Measurements from ENCODE around the gene AP3S2.
"Not testable (repeated sequence)": the region's sequence is repeated elsewhere in the genome, so short reads cannot be mapped to it uniquely, and the experiment has no call there.

AP3S2 gene

GRCh38 chr15:89863918-89864317 lies 29.9 kb downstream of the AP3S2 start:
- no peak for DNase-seq

- peak; percentile 19 for DNase-seq
Measured at GRCh38 chr15:89860891-89861290, 32.9 kb downstream of the AP3S2 start.

GRCh38 chr15:89860431-89860830 lies 33.4 kb downstream of the AP3S2 start:
- no peak for DNase-seq

GRCh38 chr15:89858661-89859458 lies 34.9 kb downstream of the AP3S2 start:
- no peak for DNase-seq

DNA sequence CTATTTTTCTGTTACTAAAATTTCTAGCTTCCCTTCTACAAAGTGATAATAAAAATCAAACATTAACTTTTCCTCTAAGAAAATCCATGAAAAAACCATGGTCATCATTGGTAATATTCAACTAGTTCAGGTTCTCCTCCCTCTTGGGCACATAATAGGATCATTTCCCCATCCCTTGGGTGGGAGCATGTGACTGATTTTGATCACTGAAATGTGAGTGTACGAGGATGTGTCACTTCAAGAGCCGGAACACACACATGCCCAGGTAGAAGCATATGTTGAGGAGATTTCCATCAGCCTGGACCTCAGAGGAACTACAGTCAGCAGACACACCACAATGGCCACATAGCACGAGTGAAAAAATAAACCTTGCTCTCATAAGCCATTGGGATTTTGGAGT lies 36.1 kb downstream of the AP3S2 start:
- DNase-seq = no peak

DNA sequence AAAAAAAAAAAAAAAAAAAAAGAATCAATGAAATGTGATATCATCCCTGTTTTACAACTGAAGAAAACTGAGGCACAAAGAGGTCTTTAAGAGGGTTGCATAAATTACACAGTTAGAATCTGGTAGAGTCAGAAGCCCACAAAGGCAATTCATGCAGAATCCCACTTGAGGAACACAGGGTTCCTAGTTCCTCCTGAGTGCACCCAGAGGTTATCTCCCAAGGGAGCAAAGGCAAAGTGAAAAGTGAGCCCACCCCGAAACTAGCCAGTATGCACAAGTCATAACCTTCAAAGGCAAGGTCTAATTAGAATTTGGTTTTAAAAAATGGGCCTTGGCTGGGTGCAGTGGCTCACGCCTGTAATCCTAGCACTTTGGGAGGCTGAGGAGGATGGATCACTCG lies 37.8 kb downstream of the AP3S2 start:
- no peak for DNase-seq

DNA sequence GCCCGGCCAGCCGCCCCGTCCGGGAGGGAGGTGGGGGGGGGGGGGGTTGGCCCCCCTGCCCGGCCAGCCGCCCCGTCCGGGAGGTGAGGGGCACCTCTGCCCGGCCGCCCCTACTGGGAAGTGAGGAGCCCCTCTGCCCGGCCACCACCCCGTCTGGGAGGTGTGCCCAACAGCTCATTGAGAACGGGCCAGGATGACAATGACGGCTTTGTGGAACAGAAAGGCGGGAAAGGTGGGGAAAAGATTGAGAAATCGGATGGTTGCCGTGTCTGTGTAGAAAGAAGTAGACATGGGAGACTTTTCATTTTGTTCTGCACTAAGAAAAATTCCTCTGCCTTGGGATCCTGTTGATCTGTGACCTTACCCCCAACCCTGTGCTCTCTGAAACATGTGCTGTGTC lies 38.9 kb downstream of the AP3S2 start:
- DNase-seq = not testable (repeated sequence)

DNA sequence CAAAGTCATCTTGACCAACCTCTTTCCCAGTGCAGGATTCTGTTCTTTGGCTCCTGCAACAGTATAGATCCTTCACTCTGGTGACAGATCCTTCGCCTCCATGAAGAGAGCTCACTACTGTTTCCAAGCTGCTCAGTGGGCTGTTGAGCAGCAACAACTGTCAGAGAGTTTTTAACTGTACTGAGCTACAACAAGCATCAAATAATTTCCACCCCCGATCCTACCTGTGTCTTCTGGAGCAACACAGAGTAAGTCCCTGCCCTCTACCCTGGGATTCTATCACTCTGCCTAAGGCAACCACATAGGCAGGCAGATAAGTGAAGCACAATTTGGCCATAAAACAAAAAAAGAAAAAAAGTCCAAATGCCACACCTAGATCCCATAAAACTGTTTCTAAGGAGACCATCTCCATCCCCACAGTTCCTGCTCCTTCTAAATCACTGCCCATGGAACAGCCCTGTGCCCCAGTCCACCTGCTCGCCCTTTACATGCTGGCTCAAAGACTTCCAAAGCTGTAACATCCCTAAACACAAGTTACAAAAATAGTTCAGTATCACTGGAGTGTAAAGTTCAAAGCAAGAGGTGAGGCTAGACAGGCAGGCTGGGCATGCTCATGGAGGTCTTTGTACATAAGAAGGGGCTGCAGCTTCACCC lies 41.3 kb downstream of the AP3S2 start:
- DNase-seq = no peak

DNA sequence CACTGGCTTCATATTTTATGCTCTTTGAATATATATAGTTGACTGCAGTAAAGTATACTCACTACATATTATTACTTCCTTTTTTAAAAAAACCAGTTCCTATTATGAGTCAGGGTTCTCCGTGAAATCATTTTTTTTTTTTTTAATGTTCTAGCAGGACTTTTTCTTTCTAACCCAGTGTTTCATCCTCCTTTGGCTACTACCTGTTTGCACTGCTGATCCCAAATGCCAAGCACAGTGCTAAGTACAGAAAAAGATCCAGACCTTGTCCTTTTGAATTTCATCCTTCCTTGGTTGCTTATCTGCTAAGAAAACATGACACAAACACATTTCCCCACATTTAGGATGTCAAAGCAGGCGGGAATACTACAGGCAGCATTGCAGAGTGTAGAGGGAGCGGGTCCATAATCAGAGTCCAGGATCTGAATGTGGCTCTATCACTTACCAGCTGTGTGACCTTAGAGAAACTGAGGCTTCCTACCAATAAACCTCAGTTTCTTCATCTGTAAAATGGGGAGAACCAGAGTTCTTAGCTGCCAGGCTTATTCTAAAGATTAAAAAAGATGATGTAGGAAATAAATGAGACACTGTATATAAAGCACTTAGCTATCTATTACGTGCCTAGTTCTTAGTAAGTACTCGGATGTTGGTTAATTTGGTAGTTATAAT lies 42.0 kb downstream of the AP3S2 start:
- no peak for DNase-seq

GRCh38 chr15:89848970-89849292 lies 44.9 kb downstream of the AP3S2 start:
- no peak for DNase-seq

DNA sequence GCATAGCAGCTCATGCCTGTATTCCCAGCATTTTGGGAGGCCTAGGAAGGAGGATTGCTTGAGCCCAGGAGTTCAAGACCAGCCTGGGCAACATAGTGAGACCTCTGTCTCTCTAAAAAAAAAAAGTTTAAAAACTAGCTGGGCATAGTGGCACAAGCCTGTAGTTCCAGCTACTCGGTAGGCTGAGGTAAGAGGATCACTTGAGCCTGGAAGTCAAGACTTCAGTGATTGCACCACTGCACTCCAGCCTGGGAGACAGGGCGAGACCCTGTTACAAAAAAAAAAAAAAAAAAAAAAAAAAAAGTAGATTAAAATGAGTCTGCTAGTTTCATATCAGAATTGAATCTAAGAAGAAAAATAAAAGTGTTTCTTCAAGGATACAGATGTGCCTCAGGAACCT lies 46.7 kb downstream of the AP3S2 start:
- DNase-seq = no peak

- no peak for DNase-seq
Measured at GRCh38 chr15:89845305-89845893, 48.4 kb downstream of the AP3S2 start.

DNA sequence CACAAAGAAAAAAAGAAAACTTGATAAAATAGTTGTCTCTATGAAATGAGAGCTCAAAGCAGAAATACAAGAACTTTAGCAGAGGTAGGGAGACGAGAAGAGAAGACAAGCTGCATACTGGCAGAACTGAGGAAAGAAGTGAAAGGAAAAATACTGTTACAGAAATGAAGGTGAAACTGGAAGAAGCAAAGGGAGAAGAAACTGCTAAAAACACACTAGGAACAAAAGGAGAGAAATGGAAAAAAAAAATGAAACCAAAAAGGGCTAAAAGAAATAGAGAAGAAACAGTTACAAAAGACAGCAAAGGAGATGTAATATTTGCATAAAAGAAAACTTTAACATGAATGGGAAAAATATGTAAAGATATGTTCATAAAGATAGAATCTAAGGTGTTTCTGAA lies 51.8 kb downstream of the AP3S2 start:
- DNase-seq = no peak

- no peak for DNase-seq
Measured at GRCh38 chr15:89841306-89841705, 52.5 kb downstream of the AP3S2 start.

DNA sequence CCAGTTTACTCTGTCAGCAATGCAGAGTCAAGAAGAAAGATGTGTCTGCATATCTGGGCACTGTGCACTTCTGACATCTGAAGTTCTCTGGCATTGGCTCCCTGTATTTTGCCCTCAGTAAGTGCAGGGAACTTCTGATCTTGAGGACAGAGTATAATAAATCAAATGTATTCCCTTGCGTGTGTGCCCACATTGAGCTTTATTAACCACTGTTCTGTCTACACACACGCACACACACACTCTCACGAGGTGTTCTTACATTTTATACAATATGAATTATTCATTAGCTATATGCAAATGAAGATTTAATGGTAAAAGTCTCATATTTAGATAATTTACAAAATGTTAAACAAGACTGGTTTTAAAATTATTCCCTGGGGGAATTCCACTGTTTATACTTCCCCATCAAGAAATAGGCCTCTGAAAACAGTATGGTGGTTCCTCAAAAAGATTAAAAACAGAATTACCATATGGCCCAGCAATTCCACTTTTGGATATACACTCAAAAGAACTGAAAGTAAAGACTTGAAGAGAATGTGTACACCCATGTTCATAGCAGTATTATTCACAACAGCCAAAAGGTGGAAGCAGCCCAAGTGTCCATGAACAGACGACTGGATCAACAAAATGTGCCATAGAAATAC lies 54.5 kb downstream of the AP3S2 start:
- no peak for DNase-seq

DNA sequence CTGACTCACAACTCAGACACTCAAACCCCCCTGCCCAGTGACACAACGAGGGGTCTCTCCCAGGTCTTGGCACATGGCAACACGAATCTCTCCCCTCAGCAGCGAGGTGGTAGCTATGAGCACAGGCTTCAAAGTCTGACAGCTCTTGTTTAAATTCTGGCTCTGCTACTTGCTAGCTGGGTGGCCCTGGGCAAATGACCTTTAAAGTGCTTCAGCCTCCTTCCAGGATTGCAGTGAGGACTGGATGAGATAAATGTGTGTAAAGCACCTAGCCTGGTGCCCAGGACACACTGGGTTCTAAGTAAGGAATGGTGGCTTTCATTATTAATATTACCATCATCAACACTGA lies 56.0 kb downstream of the AP3S2 start:
- no peak for DNase-seq

- no peak for DNase-seq
Measured at GRCh38 chr15:89837134-89837829, 56.5 kb downstream of the AP3S2 start.

DNA sequence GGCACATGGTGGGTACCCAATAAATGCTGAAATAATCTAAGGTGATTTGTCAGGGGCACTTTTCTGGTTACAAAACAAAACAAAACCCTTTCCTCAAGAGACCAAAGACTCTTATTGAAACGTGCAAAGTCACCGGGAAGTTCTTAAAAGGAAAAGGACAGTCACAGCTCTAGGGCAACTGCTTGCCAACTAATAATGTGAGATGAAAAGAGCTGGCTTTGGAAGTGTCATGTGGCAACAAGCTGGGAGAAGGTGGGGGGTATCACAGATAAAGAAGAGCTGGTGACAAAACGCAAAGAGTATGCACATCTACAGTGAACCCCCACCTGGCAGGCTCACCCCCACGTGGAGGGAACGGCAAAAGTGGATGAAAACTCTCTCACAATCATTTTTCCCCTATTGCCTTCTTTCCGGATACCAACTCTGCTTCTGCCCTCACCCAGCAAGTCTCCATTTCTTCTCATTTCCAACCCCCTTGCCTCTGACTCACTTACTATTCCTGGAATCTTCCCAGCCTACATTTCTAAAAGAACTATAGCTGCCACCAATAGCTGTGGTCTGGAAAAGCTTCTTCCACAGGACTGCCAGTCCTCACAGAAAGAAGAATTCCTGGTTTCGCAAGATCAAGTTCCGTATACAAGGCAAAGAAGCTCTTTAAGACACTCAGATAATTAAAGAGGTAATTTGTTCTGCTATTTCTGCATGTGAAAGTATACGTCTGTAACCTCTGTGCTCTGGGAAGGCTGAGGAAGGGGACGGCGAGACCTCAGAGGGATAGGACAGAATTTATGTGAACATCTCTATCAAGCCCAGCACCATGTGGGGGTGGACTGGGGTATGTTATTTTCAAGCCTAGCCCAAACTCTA lies 57.3 kb downstream of the AP3S2 start:
- DNase-seq = no peak

DNA sequence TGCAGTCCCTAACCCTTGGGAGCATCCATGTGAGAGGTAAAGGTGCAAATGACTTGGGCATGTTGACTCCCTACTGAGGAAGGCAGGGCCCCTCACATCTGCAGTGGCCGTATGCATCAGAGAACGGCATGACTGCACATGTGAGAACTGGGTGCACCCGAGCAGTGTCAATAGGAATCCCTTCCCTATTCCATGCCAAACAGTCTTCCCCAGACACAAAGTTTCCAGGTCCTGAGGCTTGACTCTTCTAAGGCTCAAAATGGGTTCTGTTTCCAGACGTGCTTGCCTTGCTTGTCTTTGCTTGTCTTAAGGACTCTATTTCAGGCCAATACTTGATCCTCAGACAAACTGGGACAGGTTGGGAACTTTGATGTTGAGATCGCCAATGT lies 58.6 kb downstream of the AP3S2 start:
- DNase-seq = no peak

DNA sequence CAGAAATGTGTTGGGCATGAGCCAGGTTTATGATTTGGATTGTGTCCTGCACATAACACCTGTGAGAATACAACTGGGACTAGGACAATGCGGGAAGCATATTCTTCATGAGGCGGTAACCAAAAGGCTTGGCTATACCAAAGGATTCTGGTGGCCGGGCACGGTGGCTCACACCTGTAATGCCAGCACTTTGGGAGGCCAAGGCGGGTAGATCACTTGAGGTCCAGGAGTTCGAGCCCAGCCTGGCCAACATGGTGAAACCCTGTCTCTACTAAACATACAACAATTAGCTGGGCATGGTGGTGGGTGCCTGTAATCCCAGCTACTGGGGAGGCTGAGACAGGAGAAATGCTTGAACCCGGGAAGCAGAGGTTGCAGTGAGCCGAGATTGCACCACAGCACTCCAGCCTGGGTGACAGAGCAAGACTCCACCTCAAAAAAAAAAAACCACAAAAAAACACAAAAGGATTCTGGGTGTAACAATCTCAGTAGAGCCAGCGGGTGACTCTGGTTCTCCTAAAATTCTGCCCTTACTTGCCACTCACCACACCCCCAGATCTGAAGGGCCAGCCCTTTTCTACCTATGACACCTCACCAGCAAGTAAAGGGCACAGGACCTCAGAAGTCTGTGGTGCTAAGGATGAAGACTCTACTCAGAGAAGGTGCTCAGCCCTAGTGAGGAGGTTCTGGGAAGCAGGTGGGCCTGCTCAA lies 59.2 kb downstream of the AP3S2 start:
- not testable (repeated sequence) for DNase-seq

DNA sequence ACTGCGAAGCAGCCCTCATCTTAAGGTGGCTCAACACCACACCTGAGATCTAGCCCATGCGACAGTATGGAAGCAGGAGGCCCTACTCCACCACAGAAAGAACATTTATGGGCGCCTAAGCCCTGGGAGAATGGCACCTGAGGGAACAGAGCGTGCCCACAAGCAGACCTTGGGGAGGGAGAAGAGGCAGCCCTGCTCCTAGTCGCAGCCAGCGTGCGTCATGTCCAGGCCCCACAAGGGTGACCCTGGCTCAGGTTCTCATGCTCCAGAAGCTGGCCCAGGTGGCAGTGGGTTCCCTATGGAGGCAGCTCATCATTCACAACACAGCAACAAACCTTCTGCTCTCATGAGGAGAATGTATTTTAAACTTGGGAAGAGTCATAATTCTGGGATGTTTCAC lies 59.8 kb downstream of the AP3S2 start:
- no peak for DNase-seq

Data from NCI-H2171 (cell line).